IMR-90 (cell line): ENCODE measurements around the gene CNGB1. TPM values are rescaled to one million over a fixed set of nuclear protein-coding genes. Genes with fewer than 3 reads are reported as not detected.
"Not testable (repeated sequence)": the region's sequence is repeated elsewhere in the genome, so short reads cannot be mapped to it uniquely, and the experiment has no call there.

Source experiments
- ATAC-seq: fragments of 200-7000 bp; cut with Tn5 transposase; 2 replicates; pipeline ENCODE4 v1.9.1; 2020; ENCODE audit warnings: low read depth, mild to moderate bottlenecking, moderate library complexity
- BruUV-seq: library from RNA; stranded (reverse); fragments of 400-500 nt; replicated peaks from 2 replicates; lab custom pipeline; 2021; lab: Mats Ljungman, UMichigan
- CTCF ChIA-PET: fragments of 300-600 bp; formaldehyde crosslinking; extraction: SDS; loops from one replicate; lab custom pipeline; 2021; ENCODE audit warnings: antibody characterized with exemption; lab: Yijun Ruan, JAX
- POLR2A ChIA-PET: fragments of 300-600 bp; sonication (Branson Sonifier 250); formaldehyde crosslinking; loops from one replicate; lab custom pipeline; 2022; ENCODE audit warnings: antibody characterized with exemption; ENCODE audit not compliant: unreplicated experiment; lab: Charles Lee
- DNase-seq: peaks from one replicate; pipeline ENCODE4 v3.0.0; 2013
- H2AFZ ChIP-seq: replicated peaks from 2 replicates; pipeline ENCODE3; 2013; ENCODE audit warnings: low read length, mild to moderate bottlenecking; ENCODE audit not compliant: poor library complexity
- H2AK5ac ChIP-seq: 2 replicates; pipeline ENCODE4 v1.6.1; 2013; ENCODE audit warnings: low read depth, low read length, inconsistent platforms
- H2AK9ac ChIP-seq: replicated peaks from 2 replicates; pipeline ENCODE3; 2013; ENCODE audit warnings: mild to moderate bottlenecking, low read depth, low read length, moderate library complexity; ENCODE audit not compliant: poor library complexity
- H2BK120ac ChIP-seq: 2 replicates; pipeline ENCODE4 v1.6.1; 2013; ENCODE audit warnings: low read depth, low read length, inconsistent platforms
- H2BK15ac ChIP-seq: 3 replicates; pipeline ENCODE4 v1.6.1; 2013; ENCODE audit warnings: low read depth, low read length, inconsistent platforms
- H2BK20ac ChIP-seq: 2 replicates; pipeline ENCODE4 v1.6.1; 2013; ENCODE audit warnings: low read depth, mild to moderate bottlenecking, inconsistent platforms, low read length, moderate library complexity
- H2BK5ac ChIP-seq: 2 replicates; pipeline ENCODE4 v1.6.1; 2013; ENCODE audit warnings: mild to moderate bottlenecking, low read depth, low read length, inconsistent platforms; ENCODE audit not compliant: poor library complexity, severe bottlenecking
- H3K14ac ChIP-seq: replicated peaks from 2 replicates; pipeline ENCODE4 v1.6.1; 2013; ENCODE audit warnings: low read depth, low read length, inconsistent platforms
- H3K18ac ChIP-seq: 2 replicates; pipeline ENCODE4 v1.6.1; 2013; ENCODE audit warnings: low read depth, low read length, control low read depth
- H3K23ac ChIP-seq: 2 replicates; pipeline ENCODE4 v1.6.1; 2013; ENCODE audit warnings: low read depth, low read length, inconsistent platforms
- H3K27ac ChIP-seq: 2 replicates; pipeline ENCODE4 v1.5.1; 2013; ENCODE audit warnings: mild to moderate bottlenecking, control low read depth, low read length; ENCODE audit not compliant: insufficient read depth
- H3K27me3 ChIP-seq: 2 replicates; pipeline ENCODE4 v1.6.1; 2013; ENCODE audit warnings: low read length; ENCODE audit not compliant: control insufficient read depth, insufficient read depth
- H3K36me3 ChIP-seq: 2 replicates; pipeline ENCODE4 v1.6.1; 2013; ENCODE audit warnings: low read length, mixed read lengths; ENCODE audit not compliant: control insufficient read depth, insufficient read depth
- H3K4ac ChIP-seq: 2 replicates; pipeline ENCODE4 v1.6.1; 2013; ENCODE audit warnings: low read depth, low read length, inconsistent platforms
- H3K4me1 ChIP-seq: 2 replicates; pipeline ENCODE4 v1.6.1; 2013; ENCODE audit warnings: low read length, mixed read lengths; ENCODE audit not compliant: control insufficient read depth, insufficient read depth
- H3K4me2 ChIP-seq: 2 replicates; pipeline ENCODE4 v1.6.1; 2013; ENCODE audit warnings: low read depth, mild to moderate bottlenecking, control low read depth, low read length, moderate library complexity
- H3K4me3 ChIP-seq: 2 replicates; pipeline ENCODE4 v1.5.1; 2013; ENCODE audit warnings: low read depth, mild to moderate bottlenecking, control low read depth, low read length, moderate library complexity; ENCODE audit not compliant: insufficient read depth
- H3K56ac ChIP-seq: 2 replicates; pipeline ENCODE4 v1.6.1; 2013; ENCODE audit warnings: low read length, inconsistent platforms; ENCODE audit not compliant: insufficient read depth; ENCODE audit errors: extremely low read depth
- H3K79me1 ChIP-seq, 2 experiments: 2 replicates each; pipeline ENCODE4 v1.6.1; 2013; ENCODE audit warnings: low read length in 2 of 2, inconsistent platforms in 1 of 2, low read depth in 1 of 2
- H3K9ac ChIP-seq: 2 replicates; pipeline ENCODE4 v1.6.1; 2013; ENCODE audit warnings: low read depth, low read length, control low read depth
- H3K9me1 ChIP-seq: 2 replicates; pipeline ENCODE4 v1.6.1; 2013; ENCODE audit warnings: low read length, inconsistent platforms; ENCODE audit not compliant: insufficient read depth
- H3K9me3 ChIP-seq: 2 replicates; pipeline ENCODE4 v1.6.1; 2013; ENCODE audit warnings: low read length; ENCODE audit not compliant: control insufficient read depth, insufficient read depth
- H4K20me1 ChIP-seq: 2 replicates; pipeline ENCODE4 v1.6.1; 2013; ENCODE audit warnings: low read length, inconsistent platforms; ENCODE audit not compliant: insufficient read depth
- H4K5ac ChIP-seq: 2 replicates; pipeline ENCODE4 v1.6.1; 2013; ENCODE audit warnings: mild to moderate bottlenecking, low read depth, low read length, control low read depth
- H4K8ac ChIP-seq, 2 experiments: 2 replicates each; pipeline ENCODE4 v1.6.1; 2013; ENCODE audit warnings: low read depth in 2 of 2, low read length in 2 of 2, control low read depth in 1 of 2, inconsistent platforms in 1 of 2
- H4K91ac ChIP-seq: 2 replicates; pipeline ENCODE4 v1.6.1; 2013; ENCODE audit warnings: low read depth, low read length, inconsistent platforms; ENCODE audit not compliant: insufficient read depth
- CHD1 ChIP-seq: IDR thresholded peaks from 2 replicates; pipeline ENCODE4 v1.6.1; 2012; ENCODE audit warnings: low read depth, low read length, improper control_type of control experiment
- FOS ChIP-seq: fragments of 150-350 bp; IDR thresholded peaks from 2 replicates; pipeline ENCODE4 v1.6.1; 2016; ENCODE audit warnings: low read depth, low read length
- NFE2L2 ChIP-seq: fragments of 150-350 bp; IDR thresholded peaks from 2 replicates; pipeline ENCODE4 v1.6.1; 2016; ENCODE audit warnings: low read depth, mild to moderate bottlenecking, low read length
- RAD21 ChIP-seq: IDR thresholded peaks from 2 replicates; pipeline ENCODE4 v1.6.1; 2012; ENCODE audit warnings: low read length, improper control_type of control experiment
- USF2 ChIP-seq: fragments of 150-350 bp; IDR thresholded peaks from 2 replicates; pipeline ENCODE4 v1.6.1; 2017; ENCODE audit warnings: mild to moderate bottlenecking, antibody characterized with exemption, low read length, low read depth
- WGBS, 2 experiments: methylation state at CpG; one replicate each; pipeline versions ENCODE4 v1.1.5 to v1.1.7; 2013; ENCODE audit warnings: missing lambda C conversion rate in 2 of 2; ENCODE audit not compliant: insufficient read length in 1 of 2; ENCODE audit errors: extremely low coverage in 2 of 2; 5-methylcytosine and 5-hydroxymethylcytosine counted together
- dilution Hi-C: fragments of 300-500 bp; cut with HindIII; formaldehyde crosslinking; loops from one replicate; pipeline ENCODE4 v1.14.3; 2018; ENCODE audit warnings: low sequenced_read_pairs; ENCODE audit not compliant: unreplicated experiment
- in situ Hi-C: fragments of 300-500 bp; cut with MboI; formaldehyde crosslinking; loops from 3 replicates; pipeline ENCODE4 v1.14.3; 2019; ENCODE audit warnings: low sequenced_read_pairs, inconsistent platforms, mixed read lengths
- intact Hi-C: fragments of 100-400 bp; cut with micrococcal nuclease; formaldehyde crosslinking; loops from 2 replicates; pipeline ENCODE4 v1.10.0; 2022
- polyA plus RNA-seq, 3 experiments: library from polyadenylated mRNA; depleted of rRNA; stranded (reverse); fragments of >200 nt; gene quantifications; 2 replicates each; pipeline ENCODE4 v1.2.3, GENCODE V29; 2012; ENCODE audit warnings: low replicate concordance in 1 of 3
- total RNA-seq: library from RNA; depleted of rRNA; stranded (reverse); fragments of >200 nt; gene quantifications from 2 replicates; pipeline ENCODE4 v1.2.3, GENCODE V29; 2012

CNGB1 gene
- total and polyA plus RNA-seq, 2 of the 4 experiments (the other 2 are of a cell fraction): not detected

GRCh38 chr16:57944970-57945739 is 25.8 kb downstream of the CNGB1 start:
- Histone ChIP-seq H3K27me3 (peaks cover 39% of the 10 kb centered on the region), H3K9ac (no peak overlapping the region), H4K91ac (no peak overlapping the region), H3K4ac (no peak overlapping the region), H3K79me1 (no peaks in the 10 kb centered on the region), H2BK15ac (no peak overlapping the region), H3K56ac (no peak overlapping the region), H3K36me3 (no peaks in the 10 kb centered on the region), H3K18ac (no peak overlapping the region), H3K14ac (no peak overlapping the region), H4K5ac (no peak overlapping the region), H2AK5ac (no peak overlapping the region), H2BK20ac (no peak overlapping the region), H3K4me2 (no peak overlapping the region), H3K27ac (no peak overlapping the region), H2BK5ac (no peak overlapping the region), H3K4me1 (no peaks in the 10 kb centered on the region), H3K23ac (no peak overlapping the region), H3K9me3 (no peaks in the 10 kb centered on the region; the same call in 1 of the 2 replicates), H4K20me1 (no peaks in the 10 kb centered on the region), H2BK120ac (no peak overlapping the region), H3K4me3 (no peak overlapping the region), H3K9me1 (no peaks in the 10 kb centered on the region), H4K8ac (no peak overlapping the region), H2AK9ac (no peak overlapping the region), H2AFZ (no peak overlapping the region)
- CTCF ChIA-PET: no interaction called here
- POLR2A ChIA-PET: no interaction called here
- no peak for DNase-seq
- WGBS, 2 experiments: 83% methylated on average over 6 of the region's 9 CpGs; no CpG with 5 or more reads in 1 of the 2 experiments
- in situ Hi-C loops: no loop called here
- BruUV-seq: no TSS peak
- ATAC-seq: no peak
- intact Hi-C loops: no loop called here
- dilution Hi-C loops: no loop called here
- TF ChIP-seq CHD1 (no peak), NFE2L2 (no peak), FOS (no peak), RAD21 (no peak), USF2 (no peak)

GRCh38 chr16:57943381-57943780 is 27.5 kb downstream of the CNGB1 start:
- H3K18ac ChIP-seq, H3K56ac ChIP-seq, H4K8ac ChIP-seq, H3K4ac ChIP-seq, BruUV-seq, H3K79me1 ChIP-seq, H3K4me1 ChIP-seq, ATAC-seq, H3K14ac ChIP-seq, H3K23ac ChIP-seq, H2BK120ac ChIP-seq, CTCF ChIA-PET, H2BK15ac ChIP-seq, H2AK9ac ChIP-seq, H2AFZ ChIP-seq, H3K36me3 ChIP-seq, H2BK20ac ChIP-seq, H2BK5ac ChIP-seq, dilution Hi-C loops, H4K5ac ChIP-seq, in situ Hi-C loops, H4K91ac ChIP-seq, DNase-seq, H3K9me3 ChIP-seq, H3K4me2 ChIP-seq, H3K9me1 ChIP-seq, H3K4me3 ChIP-seq, POLR2A ChIA-PET, H2AK5ac ChIP-seq, H4K20me1 ChIP-seq, intact Hi-C loops, H3K27ac ChIP-seq, H3K9ac ChIP-seq: not testable (repeated sequence)
- WGBS, 2 experiments: 20% methylated on average over 1 of the region's 8 CpGs; no CpG with 5 or more reads in 1 of the 2 experiments
- peaks cover 39% of the 10 kb centered on the region for H3K27me3 ChIP-seq
